HG03103 (cell line): ENCODE results near the gene FEN1.

Source experiments
- ATAC-seq: cut with Tn5 transposase; IDR thresholded peaks from one replicate; pipeline ENCODE4 v1.9.1; 2021; ENCODE audit warnings: low read depth; ENCODE audit not compliant: unreplicated experiment

Gene FEN1, protein sequence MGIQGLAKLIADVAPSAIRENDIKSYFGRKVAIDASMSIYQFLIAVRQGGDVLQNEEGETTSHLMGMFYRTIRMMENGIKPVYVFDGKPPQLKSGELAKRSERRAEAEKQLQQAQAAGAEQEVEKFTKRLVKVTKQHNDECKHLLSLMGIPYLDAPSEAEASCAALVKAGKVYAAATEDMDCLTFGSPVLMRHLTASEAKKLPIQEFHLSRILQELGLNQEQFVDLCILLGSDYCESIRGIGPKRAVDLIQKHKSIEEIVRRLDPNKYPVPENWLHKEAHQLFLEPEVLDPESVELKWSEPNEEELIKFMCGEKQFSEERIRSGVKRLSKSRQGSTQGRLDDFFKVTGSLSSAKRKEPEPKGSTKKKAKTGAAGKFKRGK

DNA sequence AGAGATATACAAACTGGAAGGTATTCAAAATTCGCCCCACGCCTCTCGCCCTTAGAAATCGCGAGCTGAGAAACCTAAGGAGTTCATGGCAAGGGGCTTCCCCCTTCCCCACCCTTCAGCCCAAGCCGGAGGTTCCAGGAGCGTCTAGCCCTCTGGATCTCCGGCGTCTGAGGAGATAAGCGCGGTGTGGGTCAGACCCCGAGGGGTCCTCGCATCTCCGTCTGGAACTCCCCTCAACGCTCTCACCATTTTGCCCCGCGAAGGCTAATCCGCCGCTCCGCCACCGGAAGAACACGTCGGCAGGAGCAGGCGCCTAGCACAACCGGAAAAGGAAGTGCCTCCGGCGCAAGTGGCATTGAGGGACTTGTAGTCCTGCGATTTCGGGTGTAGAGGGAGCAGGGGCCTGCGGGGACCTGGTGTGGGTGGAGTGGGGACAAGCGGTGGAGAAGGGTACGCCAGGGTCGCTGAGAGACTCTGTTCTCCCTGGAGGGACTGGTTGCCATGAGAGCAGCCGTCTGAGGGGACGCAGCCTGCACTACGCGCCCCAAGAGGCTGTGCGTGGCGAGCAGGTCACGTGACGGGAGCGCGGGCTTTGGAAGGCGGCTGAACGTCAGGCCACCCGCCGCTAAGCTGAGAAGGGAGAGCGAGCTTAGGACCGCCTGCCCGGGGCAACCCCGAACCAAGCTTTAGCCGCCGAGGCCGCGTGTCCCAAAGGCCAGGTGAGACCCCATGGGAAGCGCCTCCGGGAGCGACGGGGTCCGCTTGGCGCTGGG is at the start of gene FEN1, which contains the start of gene TMEM258:
Gene FEN1, plus strand, starts transcription at position 602 of the 773 bp plus-strand sequence. CDS start 2,451 bp downstream, outside the sequence.
Gene TMEM258, minus strand, starts transcription at position 290 of the 773 bp plus-strand sequence. Its CDS starts 41 bp downstream, at position 249.
- ATAC-seq = peak; percentile 77

DNA sequence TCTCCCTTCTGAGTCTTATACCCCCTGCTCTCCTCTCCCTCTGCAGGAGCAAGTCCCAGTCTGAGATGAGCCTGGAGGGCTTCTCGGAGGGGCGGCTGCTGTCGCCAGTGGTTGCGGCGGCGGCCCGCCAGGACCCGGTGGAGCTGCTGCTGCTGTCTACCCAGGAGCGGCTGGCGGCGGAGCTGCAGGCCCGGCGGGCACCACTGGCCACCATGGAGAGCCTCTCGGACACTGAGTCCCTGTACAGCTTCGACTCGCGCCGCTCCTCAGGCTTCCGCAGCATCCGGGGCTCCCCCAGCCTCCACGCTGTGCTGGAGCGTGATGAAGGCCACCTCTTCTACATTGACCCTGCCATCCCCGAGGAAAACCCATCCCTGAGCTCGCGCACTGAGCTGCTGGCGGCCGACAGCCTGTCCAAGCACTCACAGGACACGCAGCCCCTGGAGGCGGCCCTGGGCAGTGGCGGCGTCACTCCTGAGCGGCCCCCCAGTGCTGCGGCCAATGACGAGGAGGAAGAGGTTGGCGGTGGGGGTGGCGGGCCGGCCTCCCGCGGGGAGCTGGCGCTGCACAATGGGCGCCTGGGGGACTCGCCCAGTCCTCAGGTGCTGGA is 49.1 kb upstream of the FEN1 start:
- ATAC-seq = no peak

DNA sequence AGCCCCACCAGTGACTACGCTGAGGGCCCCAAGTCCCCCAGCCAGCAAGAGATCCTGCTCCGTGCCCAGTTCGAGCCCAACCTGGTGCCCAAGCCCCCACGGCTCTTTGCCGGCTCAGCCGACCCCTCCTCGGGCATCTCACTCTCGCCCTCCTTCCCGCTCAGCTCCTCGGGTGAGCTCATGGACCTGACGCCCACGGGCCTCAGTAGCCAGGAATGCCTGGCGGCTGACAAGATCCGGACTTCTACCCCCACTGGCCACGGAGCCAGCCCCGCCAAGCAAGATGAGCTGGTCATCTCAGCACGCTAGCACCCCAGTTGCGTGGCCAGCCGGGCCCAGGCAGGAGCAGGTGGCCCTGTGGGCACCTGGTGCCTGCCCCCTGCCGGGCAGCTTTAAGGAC is 48.5 kb upstream of the FEN1 start:
- no peak for ATAC-seq

DNA sequence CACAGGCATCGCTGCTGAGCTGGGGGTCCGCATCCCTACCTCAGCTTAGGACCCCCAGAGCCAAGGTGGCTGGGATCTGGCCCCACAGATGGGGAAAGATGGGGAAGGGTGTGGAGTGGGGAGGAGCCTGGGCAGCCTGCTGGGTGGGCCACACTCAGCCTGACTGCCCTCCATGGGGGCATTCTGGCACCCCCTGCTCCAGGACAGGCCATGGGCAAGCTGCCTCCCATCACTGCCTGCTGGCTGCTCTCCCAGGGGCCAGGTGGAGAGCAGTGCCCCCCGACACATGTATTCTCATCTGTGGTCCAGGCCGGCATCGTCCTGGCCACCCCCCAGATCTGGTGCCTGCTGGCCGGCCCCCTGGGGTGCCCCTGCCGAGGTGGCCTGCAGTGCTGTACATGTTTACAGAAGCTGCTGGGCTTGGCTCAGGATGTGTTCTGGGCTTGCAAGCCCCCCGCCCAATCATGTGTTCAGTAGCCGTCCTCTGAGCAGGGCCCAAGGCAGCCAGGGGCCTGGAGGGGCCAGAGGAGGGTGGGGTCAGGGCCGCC is 48.0 kb upstream of the FEN1 start:
- ATAC-seq = no peak

DNA sequence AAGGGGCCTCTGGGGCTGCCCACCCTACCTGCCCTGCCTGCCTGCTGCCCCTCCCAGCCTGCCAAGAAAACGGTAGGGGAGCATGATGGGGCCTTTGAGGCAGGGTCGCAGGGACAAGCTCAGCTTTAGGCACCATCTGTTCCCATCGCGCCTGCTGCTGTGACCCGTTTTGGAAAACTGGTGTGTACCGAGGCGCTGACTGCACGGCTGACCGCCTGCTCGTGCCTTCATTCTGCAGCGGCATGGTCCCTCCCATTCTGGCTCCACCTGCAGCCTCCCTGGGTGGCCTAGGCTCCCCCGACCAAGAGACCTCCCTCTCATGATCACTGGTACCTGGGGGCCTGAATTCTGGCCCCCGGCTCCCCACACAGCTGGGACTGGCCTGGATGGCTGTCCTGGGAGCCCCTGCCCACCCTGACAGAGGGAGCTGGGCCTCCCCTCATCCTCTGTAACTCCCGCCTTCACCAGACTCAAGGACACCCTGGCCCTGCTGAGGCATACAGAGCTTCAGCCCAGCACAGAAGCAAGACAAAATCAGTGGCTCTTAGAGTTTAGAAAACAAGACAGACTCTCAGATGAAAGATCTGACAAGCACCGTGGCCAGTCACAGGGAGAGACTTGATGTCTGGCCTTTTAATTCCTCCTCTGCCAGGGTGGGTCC is 46.8 kb upstream of the FEN1 start:
- no peak for ATAC-seq

DNA sequence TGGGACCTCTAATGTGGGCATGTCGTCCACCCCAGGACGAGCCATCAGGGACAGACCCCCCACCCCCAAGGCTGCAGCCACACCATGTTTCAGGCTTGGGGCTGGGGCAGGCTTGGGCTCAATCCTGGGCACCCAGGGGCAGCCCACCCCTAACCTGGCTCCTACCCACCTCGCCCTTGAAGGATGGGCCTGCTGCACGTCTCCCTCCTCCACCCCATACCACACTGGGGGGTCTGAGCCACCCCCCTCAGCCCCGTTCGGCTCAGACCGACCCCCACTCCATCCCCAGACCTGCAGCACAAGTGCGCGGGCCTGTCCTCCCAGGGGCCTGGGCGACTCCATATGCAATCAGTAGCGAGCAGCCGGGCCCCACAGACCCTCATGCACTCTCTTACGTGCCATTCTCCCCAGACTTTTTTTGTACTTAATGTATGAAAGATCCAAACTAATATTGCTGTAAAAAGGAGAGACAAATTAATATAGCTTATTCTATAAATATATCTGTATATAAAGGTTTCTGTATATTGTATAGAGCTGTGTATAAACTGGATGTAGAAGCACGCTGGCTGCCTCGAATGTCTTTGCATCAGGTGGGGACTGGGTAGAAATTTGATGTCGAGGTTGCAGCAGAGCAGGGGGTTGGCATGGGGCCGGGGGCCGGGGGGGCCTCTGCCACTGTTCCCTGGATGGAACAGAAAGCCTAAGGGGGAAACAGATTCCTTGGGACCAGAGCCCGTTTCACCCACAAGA is 46.1 kb upstream of the FEN1 start:
- no peak for ATAC-seq

DNA sequence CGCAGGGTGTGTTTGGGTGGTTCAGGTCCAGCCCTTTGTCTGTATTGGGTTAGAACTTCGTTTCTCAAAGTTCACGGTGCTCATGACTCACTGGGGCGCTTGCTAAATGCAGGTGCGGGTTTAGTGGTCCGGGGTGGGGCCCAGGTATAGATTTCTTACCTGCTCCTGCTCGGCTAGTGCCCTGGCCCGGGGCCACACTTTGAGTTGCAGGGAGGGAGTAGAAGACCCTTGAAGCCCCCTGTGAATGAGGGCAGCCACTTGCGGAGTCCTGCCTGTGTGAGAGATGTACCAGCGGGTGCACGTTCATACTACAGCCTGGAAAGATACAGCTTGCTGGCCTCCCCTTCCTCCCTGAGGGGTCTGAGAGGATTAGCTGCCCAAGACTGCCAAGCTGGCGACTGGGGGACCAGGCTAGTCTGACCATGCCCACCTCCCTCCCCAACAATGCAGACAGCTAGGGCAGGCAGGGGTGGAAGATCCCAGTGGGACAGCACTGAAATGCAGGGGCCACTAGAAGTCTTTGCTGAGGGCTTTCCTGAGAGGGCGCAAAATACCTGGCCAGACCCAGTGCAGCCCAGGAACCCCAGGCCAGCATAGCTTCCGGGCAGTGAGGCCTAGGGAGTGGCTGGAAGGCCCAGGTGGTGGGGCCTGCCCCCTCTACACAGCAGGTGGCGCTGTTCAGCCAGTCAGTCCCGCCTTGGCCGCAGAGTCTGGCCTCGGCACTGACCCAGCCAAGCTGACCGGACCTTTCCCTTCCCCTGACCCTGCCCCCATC is 45.3 kb upstream of the FEN1 start:
- ATAC-seq = no peak

DNA sequence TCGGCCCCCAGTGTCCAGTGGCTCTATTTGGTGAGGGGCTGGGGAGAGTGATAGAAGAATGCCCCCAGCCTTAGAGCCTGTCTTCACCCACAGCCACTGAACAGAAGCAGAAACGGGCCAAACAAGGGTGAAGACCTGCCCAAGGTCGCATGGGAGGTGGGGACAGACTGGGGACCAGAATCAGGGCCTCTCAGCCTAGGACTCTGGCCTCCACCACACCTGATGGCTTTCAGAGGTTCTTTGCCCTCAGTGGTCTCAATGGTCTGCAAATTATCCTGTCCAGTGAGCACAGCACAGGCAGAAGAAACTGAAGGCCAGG is 44.8 kb upstream of the FEN1 start:
- no peak for ATAC-seq

DNA sequence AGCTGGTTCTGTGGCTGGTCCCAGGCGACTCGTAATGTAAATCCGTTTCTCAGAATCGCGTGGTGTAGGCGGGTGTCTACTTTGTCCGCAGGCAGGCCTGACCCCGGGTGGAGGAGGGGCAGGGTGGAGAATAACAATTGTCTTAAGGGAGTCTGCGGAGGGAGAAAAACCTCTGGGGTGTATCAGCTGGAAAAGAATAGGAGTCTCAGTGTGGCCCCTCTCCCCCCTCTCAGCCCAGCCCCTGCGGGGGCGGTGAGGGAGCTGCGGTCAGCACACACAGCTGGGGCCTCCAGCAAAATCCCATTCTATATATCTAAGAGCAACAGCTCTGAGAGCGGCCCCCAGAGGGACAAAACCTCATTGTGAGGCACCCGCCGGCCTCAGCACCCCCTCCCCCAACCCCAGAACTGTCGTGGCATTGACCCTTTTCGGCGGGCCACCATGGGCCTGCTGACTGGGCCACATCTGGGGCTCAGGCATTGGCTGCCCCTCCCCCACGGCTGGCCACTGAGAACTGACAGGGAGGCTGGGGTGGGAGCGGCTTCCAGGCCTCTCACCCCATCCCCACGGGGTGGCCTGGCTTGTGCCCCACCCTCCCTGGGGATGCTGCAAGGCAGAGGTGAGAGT is 43.0 kb upstream of the FEN1 start:
- no peak for ATAC-seq

DNA sequence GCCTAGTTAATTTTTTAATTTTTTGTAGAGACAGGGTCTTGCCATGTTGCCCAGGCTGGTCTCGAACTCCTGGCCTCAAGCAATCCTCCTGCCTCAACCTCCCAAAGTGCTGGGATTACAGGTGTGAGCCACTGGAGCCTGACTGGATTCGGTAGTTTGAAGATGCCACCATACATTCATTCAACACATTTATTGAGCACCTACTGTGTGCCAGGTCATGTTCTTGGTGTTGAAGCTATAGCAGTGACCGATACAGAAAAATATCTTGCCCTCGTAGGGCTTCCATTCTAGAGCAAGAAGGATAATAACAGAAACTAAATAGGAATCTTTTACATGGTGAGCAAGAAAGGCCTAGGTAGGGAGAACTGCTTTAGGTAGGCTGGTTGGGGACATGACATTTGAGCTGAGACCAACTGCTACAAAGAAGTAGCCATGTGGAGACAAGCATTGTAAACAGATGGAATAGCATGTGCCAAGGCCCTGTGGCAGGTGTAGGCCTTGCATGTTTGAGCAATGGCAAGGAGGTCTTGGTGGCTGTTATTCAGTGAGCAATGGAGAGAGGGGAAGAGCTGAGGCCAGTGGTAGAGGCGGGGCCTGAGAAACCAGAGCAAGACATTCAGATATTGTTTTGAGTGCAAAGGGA is 42.0 kb upstream of the FEN1 start:
- no peak for ATAC-seq

DNA sequence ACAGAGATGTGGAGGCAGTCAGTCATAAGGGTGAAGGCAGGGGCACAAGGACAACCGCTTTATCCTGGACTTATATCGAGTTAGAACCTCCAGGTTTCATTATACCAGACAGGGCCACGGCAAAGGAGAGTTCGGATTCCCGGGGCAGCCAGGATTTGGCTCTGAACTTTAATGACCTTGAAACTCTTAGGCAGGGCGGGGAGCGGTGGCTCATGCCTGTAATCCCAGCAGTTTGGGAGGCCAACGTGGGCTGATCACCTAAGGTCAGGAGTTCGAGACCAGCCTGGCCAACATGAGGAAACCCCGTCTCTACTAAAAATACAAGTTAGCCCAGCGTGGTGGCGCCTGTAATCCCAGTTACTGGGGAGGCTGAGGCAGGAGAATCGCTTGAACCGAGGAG is 41.3 kb upstream of the FEN1 start:
- no peak for ATAC-seq

DNA sequence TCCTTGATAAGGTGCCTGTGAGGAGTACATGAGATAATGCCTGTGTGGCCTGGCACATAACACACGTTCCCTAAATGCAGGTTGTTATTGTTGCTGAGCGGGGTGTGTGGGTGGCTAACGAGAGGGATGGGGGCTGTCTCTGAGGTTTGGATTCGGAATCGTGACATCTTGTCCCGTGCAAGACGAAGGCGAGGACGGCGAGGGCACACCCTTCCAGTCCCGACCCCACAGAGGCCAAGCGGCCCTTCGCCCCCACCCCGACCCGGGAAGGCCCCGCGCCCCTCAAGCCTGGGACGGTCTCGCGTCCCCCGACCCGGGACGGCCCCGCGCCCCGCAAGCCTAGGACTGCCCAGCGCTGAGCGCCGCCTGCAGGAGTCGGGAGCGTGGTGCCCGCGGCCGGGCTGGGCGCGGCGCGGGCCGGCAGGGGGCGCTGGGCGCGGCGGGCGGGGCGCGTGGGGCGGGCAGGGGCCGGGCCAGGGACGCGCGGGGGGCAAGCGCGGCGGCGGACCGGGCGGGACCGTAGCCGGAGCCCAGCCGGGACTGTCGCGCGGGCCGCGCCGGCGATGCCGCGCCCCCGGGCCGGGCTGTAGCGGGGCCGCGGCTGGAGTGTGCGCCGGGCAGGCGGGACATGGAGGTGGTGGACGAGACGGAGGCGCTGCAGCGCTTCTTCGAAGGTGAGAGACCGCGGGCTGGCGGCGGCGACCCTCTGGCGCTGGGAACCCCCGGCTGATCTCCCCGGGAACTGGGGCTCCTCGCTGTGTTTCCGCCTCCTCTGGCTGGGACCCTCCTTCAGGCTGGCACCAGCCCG is 40.4 kb upstream of the FEN1 start, which contains the start of gene MYRF:
Gene MYRF, plus strand, starts transcription at position 520 of the 808 bp plus-strand sequence. Its CDS starts 109 bp downstream, at position 629.
- no peak for ATAC-seq

DNA sequence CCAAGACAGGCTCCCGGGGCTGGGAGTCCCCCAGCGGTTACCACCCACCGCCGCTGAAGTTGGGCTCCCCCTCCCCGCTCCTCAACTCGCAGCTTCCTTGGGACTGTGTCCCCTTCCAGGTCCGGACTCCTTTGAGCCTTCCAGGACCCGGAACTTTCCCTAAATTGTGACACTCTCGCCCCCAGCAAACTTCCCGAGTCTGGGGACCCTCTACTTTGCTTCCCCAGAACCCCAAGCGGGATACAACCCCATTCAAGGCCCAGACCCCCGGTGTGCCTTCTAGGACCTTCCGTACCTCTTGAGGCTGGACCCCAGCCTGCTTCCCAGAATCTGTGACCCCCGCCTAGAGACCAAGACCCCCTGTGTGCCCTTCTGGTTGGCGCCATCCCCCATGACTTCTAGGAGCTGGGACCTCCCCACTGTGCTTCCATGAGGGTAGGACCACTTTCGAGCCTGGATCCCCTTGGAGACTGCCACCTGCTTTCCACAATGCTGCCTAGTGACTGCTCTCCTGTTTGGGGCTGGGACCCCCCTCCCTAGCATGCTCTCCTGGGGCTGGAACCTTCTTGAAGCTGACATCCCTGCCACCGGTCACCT is 39.7 kb upstream of the FEN1 start:
- no peak for ATAC-seq

DNA sequence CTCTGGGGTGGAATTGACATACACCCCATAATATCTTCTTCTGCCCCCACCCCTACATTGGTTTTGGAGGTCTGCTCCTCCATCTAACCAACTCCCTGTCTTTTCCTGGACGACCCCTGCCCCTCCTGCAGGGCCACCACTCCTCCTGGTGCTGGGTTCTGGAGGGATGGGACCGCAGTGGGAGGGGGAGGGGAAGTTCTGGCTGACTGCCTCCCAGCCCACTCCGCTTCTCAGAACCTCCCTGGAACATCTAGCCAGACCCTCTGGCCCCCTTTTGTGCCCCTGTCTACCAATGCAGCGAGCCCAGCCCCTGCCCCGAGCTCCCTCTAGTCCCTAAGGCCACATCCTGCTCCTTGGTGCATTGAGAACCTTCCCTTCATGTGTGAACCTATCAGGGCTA is 39.0 kb upstream of the FEN1 start:
- no peak for ATAC-seq

DNA sequence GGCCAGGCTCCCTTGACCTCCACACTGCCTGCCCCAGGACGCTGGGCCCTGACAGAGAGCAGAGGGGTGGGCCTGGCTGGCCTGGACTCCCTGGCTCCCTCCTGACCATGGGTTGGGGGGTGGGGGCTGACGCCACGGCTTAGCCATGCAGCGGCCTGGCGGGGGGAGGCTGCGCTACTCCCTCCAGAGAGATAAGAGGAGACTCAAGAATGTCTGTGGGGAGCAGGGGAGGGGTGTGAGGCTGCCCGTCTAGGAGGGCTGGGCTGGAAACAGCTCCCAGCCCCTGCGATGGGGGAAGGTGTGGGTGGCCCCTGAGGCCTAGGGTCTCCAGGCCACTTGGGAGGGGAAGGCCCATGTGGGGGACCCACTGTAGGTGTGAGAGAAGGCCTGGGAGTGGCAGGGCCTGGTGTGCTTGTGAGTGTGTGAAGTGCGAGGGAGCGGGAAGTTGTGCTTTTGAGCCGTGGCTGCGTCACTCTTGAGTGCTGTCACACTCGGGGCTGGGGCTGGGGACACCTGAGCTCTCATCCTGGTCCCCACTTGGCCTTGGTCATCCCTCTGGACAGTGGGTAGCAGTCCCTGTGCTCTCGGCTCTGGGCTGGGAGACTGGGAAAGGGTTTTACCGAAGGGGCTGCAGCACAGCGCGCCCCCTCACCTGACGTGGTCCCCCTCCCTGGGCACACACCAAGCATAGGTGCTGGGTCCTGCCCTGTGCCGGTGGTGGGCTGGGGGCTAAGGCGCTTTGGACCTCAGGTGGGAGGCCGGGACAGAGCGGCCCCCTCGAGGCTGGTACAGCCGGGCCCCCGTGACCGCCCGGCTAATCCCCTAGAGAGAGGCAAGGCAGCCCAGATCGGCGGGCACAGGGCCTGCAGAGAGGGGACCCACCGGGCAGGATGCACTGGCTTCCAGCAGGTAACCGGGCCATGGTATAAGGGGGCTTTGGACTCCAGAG is 37.9 kb upstream of the FEN1 start:
- no peak for ATAC-seq

DNA sequence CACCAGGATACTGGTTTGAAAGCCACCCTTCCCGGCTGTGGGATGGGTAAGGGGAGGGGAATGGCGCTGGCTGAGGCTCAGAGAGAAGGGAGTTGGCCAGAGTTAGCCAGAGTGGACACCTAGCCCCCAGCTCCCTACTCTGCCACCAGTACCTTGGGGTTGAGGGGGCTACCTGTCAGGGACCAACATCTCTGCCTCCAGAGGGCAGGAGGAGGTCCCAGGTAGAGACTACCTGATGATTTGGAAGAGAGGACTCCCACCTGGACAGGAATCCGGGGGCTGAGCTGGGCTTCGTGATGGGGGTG is 36.6 kb upstream of the FEN1 start:
- ATAC-seq = no peak
